T1000 (cell line): ENCODE results near the gene ARL8B.
A peak's percentile ranks its signal among the peaks of the same experiment; 100 is the strongest.
"Not testable (repeated sequence)": the region's sequence is repeated elsewhere in the genome, so short reads cannot be mapped to it uniquely, and the experiment has no call there.

Experiments used
- DNase-seq: peaks from one replicate; lab custom pipeline; 2025; ENCODE audit warnings: mixed read lengths; lab: John Stamatoyannopoulos, UW

Gene ARL8B

DNA sequence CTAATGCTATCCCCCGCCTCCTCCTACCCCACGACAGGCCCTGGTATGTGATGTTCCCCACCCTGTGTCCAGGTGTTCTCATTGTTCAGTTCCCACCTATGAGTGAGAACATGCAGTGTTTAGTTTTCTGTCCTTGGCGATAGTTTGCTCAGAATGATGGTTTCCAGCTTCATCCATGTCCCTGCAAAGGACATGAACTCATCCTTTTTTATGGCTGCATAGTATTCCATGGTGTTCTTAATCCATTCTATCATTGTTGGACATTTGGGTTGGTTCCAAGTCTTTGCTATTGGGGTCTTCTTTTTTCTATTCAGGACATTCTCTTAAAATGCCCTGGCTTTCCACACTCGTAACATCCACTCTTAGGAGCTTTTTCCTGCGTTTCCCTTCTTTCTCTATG is 25.1 kb downstream of the ARL8B start:
- DNase-seq, result not testable (repeated sequence)

DNA sequence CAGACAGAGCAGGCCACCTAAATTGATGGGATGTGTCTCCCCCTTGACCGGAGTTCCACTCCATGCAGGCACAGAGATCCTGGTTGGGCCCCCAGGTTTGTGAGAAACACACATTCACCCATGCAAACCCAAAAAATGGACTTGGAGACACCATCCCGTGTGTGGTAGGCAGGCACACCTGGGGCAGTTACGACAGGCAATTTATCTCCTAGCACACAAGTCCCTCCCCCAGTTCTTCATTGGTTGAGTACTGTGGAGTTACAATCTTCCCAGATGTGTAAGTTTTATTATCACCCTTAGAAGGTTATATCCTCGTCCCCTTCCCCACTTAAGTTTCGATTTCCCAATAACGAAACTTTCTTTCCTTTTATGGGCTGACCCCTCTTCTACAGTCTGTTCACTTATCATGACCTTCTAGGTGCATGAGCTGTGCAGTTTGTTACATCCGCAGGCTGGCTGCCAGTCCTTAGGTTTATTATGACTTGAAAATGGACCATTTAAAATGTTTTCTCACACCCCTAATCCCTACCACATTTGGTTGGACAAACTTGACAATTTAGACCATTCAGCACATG is 27.3 kb downstream of the ARL8B start:
- DNase-seq, result no peak

DNA sequence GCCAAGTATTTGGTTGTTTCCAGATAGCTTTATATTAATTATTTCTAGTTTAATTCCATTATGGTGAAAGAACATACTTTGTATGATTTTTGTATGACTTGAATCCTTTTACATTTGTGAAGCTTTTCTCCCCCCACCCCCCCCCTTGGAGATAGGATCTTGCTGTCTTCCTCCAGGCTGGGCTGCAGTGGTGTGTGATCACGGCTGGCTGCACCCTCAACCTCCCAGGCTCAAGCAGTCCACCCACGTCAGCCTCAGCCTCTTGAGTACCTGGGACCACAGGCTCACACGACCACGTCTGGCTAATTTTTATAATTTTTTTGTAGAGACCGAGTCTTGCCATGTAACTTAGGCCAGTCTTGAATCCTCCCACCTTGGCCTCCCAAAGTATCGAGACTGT is 29.5 kb downstream of the ARL8B start:
- no peak for DNase-seq

DNA sequence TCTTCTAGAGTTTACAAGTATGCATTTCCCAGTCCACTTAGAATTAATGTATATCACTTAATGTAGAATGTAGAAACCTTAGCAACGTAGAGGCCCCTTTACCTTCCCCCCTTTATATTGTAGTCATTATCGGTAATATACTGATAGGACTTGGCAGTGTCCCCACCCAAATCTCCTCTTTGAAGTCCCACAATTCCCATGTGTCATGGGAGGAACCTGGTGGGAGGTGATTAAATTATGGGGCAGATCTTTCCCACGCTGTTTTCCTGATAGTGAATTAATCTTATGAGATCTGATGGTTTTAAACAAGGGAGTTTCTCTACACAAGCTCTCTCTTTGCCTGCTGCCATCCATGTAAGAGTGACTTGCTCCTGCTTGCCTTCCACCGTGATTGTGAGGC is 31.0 kb downstream of the ARL8B start:
- DNase-seq, result no peak

DNA sequence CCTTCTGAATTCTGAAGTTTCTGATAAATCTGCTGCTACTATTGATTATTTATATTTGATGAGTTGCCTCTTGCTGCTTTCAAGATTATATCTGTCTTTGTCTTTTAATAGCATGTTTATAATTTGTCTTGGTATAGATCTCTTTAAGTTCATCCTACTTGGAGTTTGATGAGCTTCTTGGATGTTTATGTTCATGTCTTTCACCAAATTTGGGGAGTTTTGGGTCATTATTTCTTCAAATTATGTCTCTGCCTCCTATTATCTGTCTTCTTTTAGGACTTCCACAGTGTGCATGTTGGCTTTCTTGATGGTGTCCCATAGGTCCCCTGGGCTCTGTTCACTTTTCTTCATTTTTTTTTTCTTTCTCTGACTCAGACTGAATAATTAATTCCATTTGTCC is 33.1 kb downstream of the ARL8B start:
- no peak for DNase-seq

DNA sequence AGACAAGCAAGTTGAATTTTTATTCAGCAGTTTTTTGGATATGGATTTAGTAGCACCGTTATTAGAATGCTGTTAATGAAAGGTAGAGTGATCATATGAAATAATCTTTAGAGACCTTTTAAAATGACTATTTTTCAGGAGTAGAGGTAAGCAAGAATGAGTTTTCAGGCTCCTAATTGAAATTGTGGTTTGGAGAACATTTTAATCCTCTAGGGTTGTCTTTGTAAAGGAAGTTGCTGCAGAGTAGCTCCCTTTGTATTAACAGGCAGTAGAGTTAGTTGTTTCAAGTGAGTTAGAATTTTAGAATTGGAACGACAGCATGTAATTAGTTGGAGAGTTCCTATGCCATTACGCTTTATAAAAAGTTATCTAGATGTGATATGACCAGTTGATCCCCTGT is 38.2 kb downstream of the ARL8B start:
- no peak for DNase-seq

DNA sequence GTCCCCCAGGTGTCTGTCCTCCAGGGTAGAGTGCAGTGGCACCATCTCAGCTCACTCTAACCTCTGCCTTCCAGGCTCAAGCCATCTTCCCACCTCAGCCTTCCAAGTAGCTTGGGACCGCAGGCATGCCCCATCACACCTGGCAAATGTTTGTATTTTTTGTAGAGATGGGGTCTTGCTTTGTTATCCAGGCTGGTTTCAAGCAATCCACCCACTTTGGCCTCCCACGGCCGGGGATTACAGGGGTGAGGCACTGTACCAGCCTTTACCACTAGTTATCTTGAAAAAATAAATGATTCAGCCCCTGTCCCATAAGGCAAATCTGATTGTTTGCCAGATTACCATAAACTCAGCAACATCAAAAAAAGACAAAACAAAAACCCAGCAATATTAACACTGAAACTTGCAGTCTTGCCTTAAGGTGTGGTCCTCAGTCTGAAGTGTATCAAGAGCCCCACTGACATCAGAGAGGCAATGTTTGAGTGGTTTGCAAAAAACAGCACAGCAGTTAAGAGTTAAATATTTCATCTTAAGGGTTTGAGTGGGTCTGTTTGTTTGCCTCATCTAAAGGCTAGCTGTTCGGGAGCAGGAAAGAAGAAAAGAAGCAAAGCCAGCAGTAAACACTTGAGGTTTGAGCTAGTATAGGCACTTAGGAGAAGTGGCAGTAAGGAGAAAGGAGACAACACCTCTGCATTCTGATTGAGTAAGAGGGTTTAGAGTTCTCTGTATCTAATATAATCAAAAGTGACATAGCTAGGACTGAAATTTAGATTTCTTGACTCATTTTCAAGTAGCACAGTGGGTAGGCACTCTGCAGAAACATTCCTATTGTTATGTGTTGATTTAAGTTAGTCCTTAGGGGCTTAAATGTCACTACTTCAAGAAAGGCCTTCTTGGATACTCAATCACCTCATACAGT is 39.1 kb downstream of the ARL8B start:
- peak; percentile 27 for DNase-seq

DNA sequence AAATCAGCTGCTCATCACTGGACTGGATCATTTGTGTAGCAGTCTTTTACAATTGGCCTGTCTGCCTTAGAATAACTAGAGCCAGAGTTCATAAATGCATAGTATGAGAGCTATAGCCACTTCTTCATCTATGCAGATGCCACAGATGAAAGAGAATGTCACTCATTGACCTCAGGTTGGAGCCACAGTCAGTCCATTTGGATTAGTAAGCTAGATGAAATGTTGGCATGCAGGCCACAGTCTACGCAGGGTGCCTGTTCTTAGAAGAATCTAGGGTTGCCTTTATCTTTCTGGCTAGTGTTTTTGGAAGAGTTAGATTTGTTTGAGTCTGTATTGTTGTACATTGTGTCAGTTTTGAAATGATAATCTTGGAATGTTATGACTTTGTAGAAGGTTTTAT is 40.0 kb downstream of the ARL8B start:
- peak; percentile 7 for DNase-seq

DNA sequence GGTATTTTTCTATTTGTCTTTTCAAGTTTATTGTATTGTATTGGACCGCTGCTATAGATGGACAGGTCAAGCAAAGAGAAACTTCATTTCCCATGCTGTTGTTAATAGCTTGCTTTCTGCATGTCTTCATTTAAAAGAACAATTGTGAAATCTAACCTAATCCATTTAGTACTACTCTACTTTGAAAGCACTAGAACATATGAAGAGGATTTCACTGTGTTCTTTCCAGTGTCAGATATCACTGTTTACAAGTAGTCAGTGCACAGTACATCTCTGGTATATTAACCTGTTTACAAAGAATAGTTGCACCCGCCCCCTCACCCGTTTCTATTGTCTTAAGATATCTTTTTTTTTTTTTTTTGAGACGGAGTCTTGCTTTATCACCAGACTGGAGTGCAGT is 43.6 kb downstream of the ARL8B start:
- DNase-seq, result no peak

DNA sequence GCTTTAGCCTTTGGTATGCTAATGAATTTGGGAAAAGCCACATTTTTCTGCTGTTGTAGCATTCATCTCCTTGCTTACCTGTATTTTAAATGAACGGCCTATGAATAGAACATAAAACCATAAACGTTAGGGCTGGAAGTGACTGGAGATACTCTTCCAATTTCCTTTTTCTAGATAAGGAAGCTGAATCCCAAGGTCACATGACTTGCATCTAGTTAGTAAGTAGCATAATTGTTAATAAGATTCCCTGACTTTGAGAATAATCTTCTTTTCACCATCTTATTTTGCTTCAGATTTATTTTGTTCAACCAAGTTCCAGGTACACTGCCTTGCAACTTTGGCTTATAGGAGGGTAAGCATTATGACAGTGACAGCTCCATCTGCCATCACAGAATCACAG is 44.8 kb downstream of the ARL8B start:
- DNase-seq, result no peak

DNA sequence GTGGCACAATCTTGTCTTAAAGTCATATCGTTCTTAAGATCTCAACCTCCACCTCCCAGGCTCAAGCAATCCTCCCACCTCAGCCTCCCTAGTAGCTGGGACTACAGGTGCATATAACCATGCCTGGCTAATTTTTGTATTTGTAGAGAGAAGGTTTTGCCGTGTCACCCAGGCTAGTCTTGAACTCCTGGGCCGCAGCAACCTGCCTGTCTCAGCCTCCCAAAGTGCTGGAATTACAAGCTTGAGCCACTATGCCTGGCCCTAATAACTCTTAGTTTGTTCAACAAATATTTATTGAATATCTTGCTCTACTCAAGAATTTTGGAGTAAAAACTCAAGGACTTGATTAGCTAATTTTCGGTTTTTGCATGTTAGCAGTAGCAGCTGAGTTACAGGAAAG is 46.0 kb downstream of the ARL8B start:
- no peak for DNase-seq

DNA sequence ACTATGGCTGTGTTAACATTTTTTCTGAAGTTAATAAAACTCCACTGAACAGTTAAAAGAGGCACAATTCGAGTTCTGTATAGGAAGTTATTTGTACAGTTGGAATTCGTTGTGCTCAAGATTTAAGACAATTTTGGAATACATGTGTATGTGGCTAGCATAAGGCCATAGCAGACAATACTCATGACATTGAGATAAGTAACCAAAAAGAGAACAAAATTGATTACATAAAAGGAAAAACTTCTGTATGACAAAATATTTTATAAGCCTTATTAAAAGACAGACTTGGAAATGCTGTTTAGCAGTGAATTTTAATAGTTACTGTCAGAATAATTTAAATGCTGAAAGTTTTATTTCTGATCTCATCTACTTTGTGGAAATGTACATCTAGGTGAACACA is 47.7 kb downstream of the ARL8B start:
- DNase-seq, result no peak

DNA sequence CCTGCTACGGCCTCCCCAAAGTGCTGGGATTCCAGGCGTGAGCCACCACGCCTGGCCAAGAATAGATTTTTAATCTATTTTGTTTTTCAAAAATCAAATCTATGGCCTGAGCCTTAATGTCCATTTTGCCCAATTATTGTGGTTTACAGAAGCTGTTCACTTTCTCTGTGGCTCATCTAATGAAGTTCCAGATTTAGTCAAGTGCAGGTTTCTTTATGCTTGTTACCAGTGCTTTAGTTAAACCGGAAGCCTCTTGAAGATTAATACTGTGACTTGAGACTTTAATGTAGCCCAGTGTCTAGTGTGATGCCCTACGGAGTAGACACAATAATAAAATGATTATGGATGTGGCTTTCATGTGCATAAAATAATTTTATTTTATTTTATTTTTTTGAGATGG is 48.9 kb downstream of the ARL8B start:
- no peak for DNase-seq

DNA sequence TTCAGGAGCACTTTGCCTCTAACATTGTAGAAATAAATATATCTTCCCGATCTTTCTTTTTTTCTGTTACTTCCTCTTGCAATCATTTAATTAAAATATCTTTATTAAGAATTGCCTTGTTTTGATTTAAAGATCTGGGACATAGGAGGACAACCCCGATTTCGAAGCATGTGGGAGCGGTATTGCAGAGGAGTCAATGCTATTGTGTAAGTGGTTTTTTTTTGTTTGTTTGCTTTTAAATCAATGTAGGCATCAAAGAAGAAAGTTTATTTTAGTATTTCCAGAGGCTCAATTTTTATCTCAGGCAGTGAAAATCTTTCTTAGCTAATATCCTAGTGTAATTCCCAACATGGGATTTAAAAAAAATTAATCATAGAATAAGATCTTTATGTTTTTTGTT is 49.9 kb downstream of the ARL8B start:
- DNase-seq, result no peak

DNA sequence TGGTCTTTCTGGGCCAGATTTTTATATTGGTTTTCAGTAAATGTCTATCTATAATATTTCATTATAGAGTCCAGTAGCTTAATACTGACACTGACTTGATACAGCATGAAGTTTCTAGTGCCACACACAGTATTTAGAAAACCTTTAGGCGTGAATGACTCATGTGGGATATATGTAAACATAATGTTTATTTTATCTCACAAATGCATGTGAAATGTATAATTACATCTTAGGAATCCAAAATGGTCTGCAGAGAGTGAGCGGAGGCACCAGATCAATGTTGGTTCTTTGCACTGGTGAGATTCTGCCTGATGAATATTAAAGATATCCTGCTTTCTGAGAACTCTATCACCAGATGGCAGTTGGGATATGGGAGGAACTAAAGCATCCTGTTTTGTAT is 56.9 kb downstream of the ARL8B start:
- DNase-seq, result not testable (repeated sequence)

DNA sequence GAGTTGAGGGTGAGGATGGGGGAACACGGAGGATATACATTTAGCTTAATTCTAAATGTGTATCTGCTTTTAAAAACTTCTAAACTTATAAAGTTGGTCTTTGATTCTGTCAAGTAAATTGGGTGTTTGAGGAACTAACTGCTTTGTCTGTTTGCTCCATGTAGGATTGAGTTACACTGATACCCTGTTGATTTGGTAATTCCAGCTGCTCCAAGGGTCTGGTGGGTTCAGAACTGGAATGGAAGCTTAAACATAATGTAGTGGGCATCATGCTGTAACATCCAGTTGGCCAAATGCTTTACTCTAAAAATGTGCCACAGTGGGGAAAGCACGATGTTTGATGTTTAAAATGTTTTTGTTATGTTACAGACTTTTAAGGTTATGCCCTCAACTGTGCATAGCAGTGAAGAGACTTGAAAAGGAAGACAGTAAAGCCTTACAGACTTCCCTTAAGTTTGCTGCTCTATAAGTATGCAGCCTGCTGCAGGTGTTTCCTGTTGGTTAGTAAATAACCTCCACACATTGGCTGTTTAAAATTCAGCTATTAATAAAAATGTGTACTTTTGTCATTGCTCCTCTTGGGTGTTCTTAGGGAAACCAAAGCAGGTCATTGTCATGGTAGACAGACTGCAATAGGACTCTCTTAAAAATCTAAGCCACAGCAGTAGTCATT is 59.5 kb downstream of the ARL8B start:
- DNase-seq, result no peak

DNA sequence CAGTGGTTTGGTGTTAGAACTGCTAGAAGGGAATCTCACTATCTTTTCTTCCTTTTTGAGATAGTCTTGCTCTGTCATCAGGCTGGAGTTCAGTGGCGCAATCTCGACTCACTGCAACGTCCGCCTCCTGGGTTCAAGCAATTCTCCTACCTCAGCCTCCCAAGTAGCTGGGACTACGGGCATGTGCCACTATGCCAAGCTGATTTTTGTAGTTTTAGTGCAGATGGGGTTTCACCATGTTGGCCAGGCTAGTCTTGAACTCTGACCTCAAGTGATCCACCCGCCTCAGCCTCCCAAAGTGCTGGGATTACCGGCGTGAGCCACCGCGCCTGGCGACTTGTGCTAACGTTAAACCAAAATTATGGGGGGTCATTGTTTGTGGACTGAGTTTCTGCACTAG is 61.6 kb downstream of the ARL8B start:
- not testable (repeated sequence) for DNase-seq

DNA sequence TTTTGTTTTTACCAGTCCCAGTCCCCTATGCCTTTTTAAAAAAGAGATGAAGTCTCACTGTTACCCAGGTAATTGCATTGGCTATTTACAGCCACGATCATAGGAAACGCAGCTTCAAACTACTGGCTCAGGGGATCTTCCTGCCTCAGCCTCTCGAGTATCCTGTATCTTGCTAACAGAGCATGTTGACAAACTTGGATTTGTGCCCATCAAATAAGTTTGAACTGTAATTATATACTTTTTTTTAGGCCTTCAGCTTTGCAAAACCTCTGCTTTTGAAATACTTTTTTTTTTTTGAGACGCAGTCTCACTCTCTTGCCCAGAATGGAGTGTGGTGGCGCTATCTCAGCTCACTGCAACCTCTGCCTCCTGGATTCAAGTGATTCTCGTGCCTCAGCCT is 62.4 kb downstream of the ARL8B start:
- DNase-seq, result no peak

DNA sequence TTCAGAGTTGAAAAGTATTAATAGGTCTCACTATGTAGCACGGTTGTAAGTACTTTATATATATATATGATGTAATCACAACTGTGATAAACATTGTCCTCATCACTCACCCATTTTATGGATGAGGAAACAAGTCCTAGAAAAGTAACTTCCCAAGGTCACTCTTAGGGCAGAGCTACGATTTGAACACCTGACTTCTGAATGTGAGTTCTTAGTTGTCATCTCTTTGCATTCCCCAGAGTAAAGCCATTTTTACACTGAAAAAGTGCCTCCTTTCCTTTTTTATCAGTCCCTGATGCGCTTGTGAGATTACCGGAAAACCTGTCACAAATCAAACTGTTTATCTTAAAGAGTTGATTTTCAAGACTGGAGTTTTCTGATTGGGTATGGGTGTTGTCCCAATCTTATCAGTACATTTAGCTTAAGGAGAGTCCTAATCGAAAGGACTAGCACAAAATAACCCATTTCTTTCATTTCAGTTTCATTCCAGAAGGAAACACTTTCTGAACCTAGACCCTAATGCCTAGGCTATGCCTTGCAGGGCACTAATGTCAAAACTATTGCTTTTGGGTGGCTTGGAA is 63.1 kb downstream of the ARL8B start:
- no peak for DNase-seq

DNA sequence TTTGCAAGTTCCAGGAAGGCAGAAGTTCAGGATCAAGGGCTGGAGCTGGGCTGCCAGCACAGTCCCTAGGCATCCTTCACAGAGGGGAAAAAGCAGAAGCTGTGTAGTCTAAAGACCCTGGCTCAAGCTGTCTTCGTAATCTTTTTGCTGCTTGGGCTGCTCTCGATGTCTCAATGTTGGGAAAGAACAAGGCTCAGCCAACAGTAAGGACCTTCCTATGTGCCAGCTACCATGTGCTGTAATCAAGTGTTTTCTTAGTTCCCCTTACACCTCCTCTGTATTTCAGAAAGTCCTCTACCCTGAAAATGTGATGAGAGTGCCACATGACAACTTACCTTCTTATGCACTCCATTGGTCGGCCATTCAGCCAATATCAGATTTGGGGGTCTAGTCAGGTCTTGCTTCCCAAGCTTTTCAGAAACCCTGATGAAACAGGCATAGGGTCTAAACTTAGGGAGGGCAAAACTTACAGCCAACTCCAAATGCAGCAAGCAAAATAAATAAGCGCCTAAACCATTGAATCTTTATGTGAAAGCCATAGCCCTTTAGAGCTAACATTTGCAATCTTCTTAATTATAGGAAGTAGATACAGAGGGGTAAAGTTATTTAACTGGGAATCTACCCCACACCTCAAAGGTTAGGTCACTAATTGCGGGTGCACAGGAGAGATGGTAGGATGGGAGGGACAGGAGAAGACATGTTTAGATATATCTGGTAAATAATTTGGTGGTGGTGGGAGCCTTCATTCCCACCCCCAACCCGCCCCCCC is 64.2 kb downstream of the ARL8B start:
- no peak for DNase-seq

DNA sequence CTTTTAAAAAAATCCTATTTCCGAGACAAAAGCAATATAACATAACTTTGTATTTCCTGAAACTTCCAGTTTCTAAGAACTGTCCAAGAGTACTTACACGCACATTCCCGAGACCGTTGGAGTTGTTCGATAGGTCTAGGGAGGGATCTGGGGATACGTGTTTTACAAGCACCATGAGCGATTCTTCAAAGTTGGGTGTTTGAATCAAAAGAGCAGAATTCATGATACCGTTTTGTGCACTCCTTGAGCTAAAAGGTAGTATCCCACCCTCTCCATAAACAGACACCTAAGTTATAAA is 64.7 kb downstream of the ARL8B start:
- no peak for DNase-seq
